ENCODE data around the gene SOX13. TPM values are rescaled to one million over a fixed set of nuclear protein-coding genes. Genes with fewer than 3 reads are reported as not detected.

Gene SOX13
- total RNA-seq, 1 experiment from 2014 or later: 31.5 TPM

GRCh38 chr1:204151552-204152309, 78.8 kb downstream of the SOX13 start, which contains the start of gene ETNK2:
TSS of gene ETNK2 (minus strand) at chr1:204152044. CDS start at chr1:204151852, 192 bp downstream.
- ChIA-PET CTCF (interaction anchor here (0.6 to 1.1 kb wide), 5 partner anchors 11 to 293 kb away, joined by 3 to 13 read pairs (median 3); partner anchors contain the start of gene GOLT1A), POLR2A (interaction anchor here (0.6 to 1.5 kb wide), 2 partner anchors 10 to 62 kb away, joined by 3 to 5 read pairs; partner anchors contain the start of gene GOLT1A)
- peak within 1 kb of the TSS; percentile 59 for H3K4me3 ChIP-seq (ENCODE audit: low read depth, low read length)
- H3K36me3 ChIP-seq (ENCODE audit: control insufficient read depth, insufficient read depth, low read length): no peaks in the 10 kb centered on the region; the same call in 1 of the 2 replicates
- no peaks in the 10 kb centered on the region for H3K27me3 ChIP-seq (replicated peaks; ENCODE audit: control insufficient read depth, insufficient read depth, low read length)
- Mint-ChIP-seq H3K9me3 (ENCODE audit: unreplicated experiment) (no peaks in the 10 kb centered on the region), H3K27me3 (ENCODE audit: insufficient read depth, unreplicated experiment) (no peaks in the 10 kb centered on the region), H3K27ac (ENCODE audit: unreplicated experiment) (no peak within 1 kb of the TSS), H3K4me1 (ENCODE audit: low read depth, unreplicated experiment) (no peaks in the 10 kb centered on the region), H3K36me3 (ENCODE audit: insufficient read depth, unreplicated experiment) (no peaks in the 10 kb centered on the region), H3K4me3 (ENCODE audit: unreplicated experiment) (peak within 1 kb of the TSS; percentile 71)
- BruUV-seq (replicated peaks): no TSS peak
- peaks cover 6% of the 10 kb centered on the region for H3K4me1 ChIP-seq
- TF ChIP-seq CTCF (IDR thresholded peaks at IDR 0.05; ENCODE audit: insufficient read depth in 1 of 2, low read depth in 1 of 2, low read length in 1 of 2, severe bottlenecking in 1 of 2, unreplicated experiment in 1 of 2): no peak
- intact Hi-C loops (cut with micrococcal nuclease; ENCODE audit: unreplicated experiment): no loop called here
- DNase-seq: peak; percentile 76 to 84
- H3K9me3 ChIP-seq: no peaks in the 10 kb centered on the region

- CTCF ChIA-PET: interaction anchor here (0.6 to 1.1 kb wide), 4 partner anchors 10 to 294 kb away, joined by 3 to 13 read pairs (median 8); partner anchors contain the start of gene GOLT1A
Measured at GRCh38 chr1:204152310-204153044, 79.6 kb downstream of the SOX13 start.

More at GRCh38 chr1:204152310-204153044, 79.6 kb downstream of the SOX13 start:
- no peak for TF ChIP-seq CTCF (IDR thresholded peaks at IDR 0.05; ENCODE audit: insufficient read depth in 1 of 2, low read depth in 1 of 2, low read length in 1 of 2, severe bottlenecking in 1 of 2, unreplicated experiment in 1 of 2)
- no peaks in the 10 kb centered on the region for H3K27me3 Mint-ChIP-seq (ENCODE audit: insufficient read depth, unreplicated experiment)
- DNase-seq: no peak
- Histone ChIP-seq H3K4me1 (peaks cover 6% of the 10 kb centered on the region), H3K4me3 (ENCODE audit: low read depth, low read length) (peak overlapping the region; percentile 59), H3K9me3 (no peaks in the 10 kb centered on the region), H3K36me3 (ENCODE audit: control insufficient read depth, insufficient read depth, low read length) (no peaks in the 10 kb centered on the region; the same call in 1 of the 2 replicates), H3K27me3 (replicated peaks; ENCODE audit: control insufficient read depth, insufficient read depth, low read length) (no peaks in the 10 kb centered on the region)
- POLR2A ChIA-PET: interaction anchor here (0.6 to 1.5 kb wide), 2 partner anchors 11 to 62 kb away, joined by 3 to 5 read pairs; partner anchors contain the start of gene GOLT1A
- no peaks in the 10 kb centered on the region for H3K4me1 Mint-ChIP-seq (ENCODE audit: low read depth, unreplicated experiment)
- no peaks in the 10 kb centered on the region for H3K9me3 Mint-ChIP-seq (ENCODE audit: unreplicated experiment)
- no peaks in the 10 kb centered on the region for H3K36me3 Mint-ChIP-seq (ENCODE audit: insufficient read depth, unreplicated experiment)
- no TSS peak for BruUV-seq (replicated peaks)
- no peak overlapping the region for H3K27ac Mint-ChIP-seq (ENCODE audit: unreplicated experiment)
- peak overlapping the region; percentile 71 for H3K4me3 Mint-ChIP-seq (ENCODE audit: unreplicated experiment)
- intact Hi-C loops (cut with micrococcal nuclease; ENCODE audit: unreplicated experiment): no loop called here
